Vagina (tissue), 2 donors: Measurements from ENCODE around the gene MPI.

Source experiments
- CTCF ChIP-seq, 3 experiments: fragments of 450-650 bp in 2 of 3; fragments of 200-600 bp in 1 of 3; sonication (generic) in 1 of 3; IDR thresholded peaks; one replicate each; pipeline ENCODE4 v1.5.1; 2017 to 2019; ENCODE audit warnings: antibody characterized with exemption in 3 of 3, mild to moderate bottlenecking in 2 of 3, moderate library complexity in 2 of 3
- POLR2A ChIP-seq, 2 donors: fragments of 450-650 bp; IDR thresholded peaks; one replicate each; pipeline ENCODE4 v1.6.1; 2017; ENCODE audit warnings: antibody characterized with exemption in 2 of 2, mild to moderate bottlenecking in 2 of 2, moderate library complexity in 2 of 2
- POLR2AphosphoS5 ChIP-seq, 2 donors: sonication (generic); formaldehyde crosslinking; IDR thresholded peaks; one replicate each; pipeline ENCODE4 v1.9.0; 2017; ENCODE audit warnings: antibody characterized with exemption in 2 of 2, mild to moderate bottlenecking in 2 of 2, low read depth in 1 of 2; ENCODE audit not compliant: insufficient read depth in 1 of 2

DNA sequence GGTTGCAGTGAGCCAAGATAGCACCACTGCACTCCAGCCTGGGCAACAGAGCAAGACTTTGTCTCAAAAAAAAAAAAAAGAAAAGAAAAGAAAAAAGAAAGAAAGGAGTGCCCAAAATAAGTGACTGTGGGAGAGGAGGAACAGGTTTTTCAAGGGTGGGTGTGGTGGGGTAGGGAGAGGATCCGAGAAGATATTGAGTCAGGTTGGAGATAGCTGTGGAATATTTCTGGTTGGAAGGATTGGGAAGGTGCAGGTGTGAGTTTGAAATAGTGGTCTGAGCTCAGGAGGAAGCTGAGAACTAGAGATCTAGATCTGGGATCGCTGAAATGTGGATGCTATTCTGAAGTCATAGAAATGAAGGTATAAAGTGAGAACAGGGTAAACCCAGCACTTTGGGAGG, 24.5 kb upstream of the MPI start:
- TF ChIP-seq POLR2A (IDR thresholded peaks at IDR 0.05): no peak
- TF ChIP-seq CTCF (IDR thresholded peaks at IDR 0.05): no peak
- no peak for TF ChIP-seq POLR2AphosphoS5 (IDR thresholded peaks at IDR 0.05; ENCODE audit: insufficient read depth in 1 of 2, low read depth in 1 of 2)
